ENCODE data around the gene SNRNP200.

The SNRNP200 gene

GRCh38 chr2:96305091-96305978, at the start of gene SNRNP200:
Gene SNRNP200, minus strand, starts transcription at chr2:96305546. Its CDS starts 109 bp downstream, at chr2:96305437.
- peak; percentile 82 for DNase-seq

- DNase-seq, result no peak
Measured at GRCh38 chr2:96354492-96354891, 49.1 kb upstream of the SNRNP200 start.

- DNase-seq, result no peak
Measured at GRCh38 chr2:96353606-96354101, 48.3 kb upstream of the SNRNP200 start.

- DNase-seq, result peak; percentile 30
Measured at GRCh38 chr2:96353032-96353561, 47.8 kb upstream of the SNRNP200 start.

- DNase-seq, result no peak
Measured at GRCh38 chr2:96347395-96347794, 42.0 kb upstream of the SNRNP200 start.

GRCh38 chr2:96345868-96346462, 40.6 kb upstream of the SNRNP200 start:
- no peak for DNase-seq

GRCh38 chr2:96345438-96345837, 40.1 kb upstream of the SNRNP200 start:
- DNase-seq, result no peak

GRCh38 chr2:96344011-96344410, 38.7 kb upstream of the SNRNP200 start:
- no peak for DNase-seq

- DNase-seq, result no peak
Measured at GRCh38 chr2:96342085-96342484, 36.7 kb upstream of the SNRNP200 start.

- DNase-seq, result no peak
Measured at GRCh38 chr2:96341641-96342040, 36.3 kb upstream of the SNRNP200 start.

GRCh38 chr2:96340493-96341414, 35.4 kb upstream of the SNRNP200 start:
- no peak for DNase-seq

- no peak for DNase-seq
Measured at GRCh38 chr2:96336873-96337272, 31.5 kb upstream of the SNRNP200 start.

GRCh38 chr2:96336104-96336775, 30.9 kb upstream of the SNRNP200 start:
- no peak for DNase-seq

- no peak for DNase-seq
Measured at GRCh38 chr2:96333708-96334107, 28.4 kb upstream of the SNRNP200 start.

GRCh38 chr2:96330407-96330806, 25.1 kb upstream of the SNRNP200 start:
- no peak for DNase-seq

- DNase-seq, result no peak
Measured at GRCh38 chr2:96329874-96330273, 24.5 kb upstream of the SNRNP200 start.

- peak; percentile 26 for DNase-seq
Measured at GRCh38 chr2:96329456-96329855, 24.1 kb upstream of the SNRNP200 start.

- no peak for DNase-seq
Measured at GRCh38 chr2:96326990-96327820, 21.9 kb upstream of the SNRNP200 start.

GRCh38 chr2:96326564-96326963, 21.2 kb upstream of the SNRNP200 start:
- no peak for DNase-seq

- no peak for DNase-seq
Measured at GRCh38 chr2:96325884-96326255, 20.5 kb upstream of the SNRNP200 start.
